ENCODE results near the gene CMBL.
A peak's percentile ranks its signal among the peaks of the same experiment; 100 is the strongest.

CMBL gene

DNA sequence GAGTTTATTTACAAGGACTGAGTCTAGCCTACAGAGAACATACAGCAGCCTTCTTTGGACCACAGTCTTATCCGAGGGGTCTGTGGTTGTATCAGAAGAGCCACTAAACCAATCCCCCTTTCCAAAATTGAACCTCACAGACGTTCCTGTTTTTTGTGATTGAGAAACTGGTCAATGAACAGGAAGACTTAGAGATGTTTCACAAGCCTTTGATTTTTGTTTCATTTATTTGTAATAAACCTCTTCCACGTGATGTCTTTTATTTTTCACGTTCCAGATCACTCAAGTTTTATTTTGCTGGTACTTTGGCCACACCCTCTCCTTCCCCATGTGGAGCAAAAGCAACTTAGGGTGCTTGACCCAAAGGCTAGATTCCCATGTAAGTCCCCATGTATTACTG, 41.6 kb downstream of the CMBL start:
- DNase-seq (ENCODE audit: low spot score in 2 of 2): no peak
- peaks cover 2% of the 10 kb centered on the region for H3K27me3 Mint-ChIP-seq
- H3K4me1 Mint-ChIP-seq: no peaks in the 10 kb centered on the region
- H3K36me3 Mint-ChIP-seq (ENCODE audit: insufficient read depth): peaks cover 38% of the 10 kb centered on the region
- no peak overlapping the region for H3K27ac Mint-ChIP-seq (ENCODE audit: low read depth)
- no peaks in the 10 kb centered on the region for H3K9me3 Mint-ChIP-seq
- ATAC-seq (replicated peaks; ENCODE audit: extremely low read depth, poor library complexity, severe bottlenecking): no peak
- no peak overlapping the region for H3K4me3 Mint-ChIP-seq

DNA sequence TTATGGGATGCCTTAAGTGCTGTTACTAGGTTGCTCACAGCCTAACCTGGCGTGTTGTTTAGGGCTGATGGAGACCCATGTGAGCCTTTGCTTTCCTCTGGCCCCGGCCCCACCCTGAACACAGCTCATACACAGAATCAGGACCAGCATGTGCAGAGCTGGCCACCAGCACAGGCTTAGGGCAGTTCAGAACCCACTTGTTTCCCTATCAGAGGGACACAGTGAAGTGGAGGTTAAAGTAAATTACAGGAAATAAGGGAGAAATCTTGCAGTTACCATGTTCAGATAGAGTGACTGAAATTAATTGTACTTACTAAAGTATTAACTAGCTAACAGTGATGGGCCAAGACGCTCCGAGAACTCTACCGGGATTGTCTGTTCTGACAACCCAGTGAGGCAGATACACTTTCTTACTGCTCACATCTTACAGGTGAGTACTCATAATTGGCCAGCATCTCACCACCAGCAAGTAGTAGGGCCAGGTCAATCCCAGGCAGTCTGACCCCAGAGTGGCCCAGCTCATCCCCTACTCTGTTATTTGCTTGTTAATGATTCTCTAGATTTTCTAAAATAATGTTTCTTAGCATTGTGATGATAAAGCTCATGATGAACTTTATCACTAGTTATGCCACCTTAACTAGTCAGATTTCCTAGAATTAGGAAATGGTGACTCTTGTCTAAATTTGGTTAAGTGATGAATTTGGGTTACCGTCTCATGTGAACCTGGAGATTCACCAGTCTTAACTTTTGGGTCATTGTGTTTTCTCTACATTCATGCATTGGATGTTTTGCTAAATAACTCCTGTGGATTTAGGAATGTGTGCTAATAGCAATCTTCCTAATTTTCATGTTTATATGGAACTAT, 42.2 kb downstream of the CMBL start:
- peaks cover 44% of the 10 kb centered on the region for H3K36me3 Mint-ChIP-seq (ENCODE audit: insufficient read depth)
- H3K4me3 Mint-ChIP-seq: no peak overlapping the region
- H3K27ac Mint-ChIP-seq (ENCODE audit: low read depth): no peak overlapping the region
- no peaks in the 10 kb centered on the region for H3K9me3 Mint-ChIP-seq
- ATAC-seq (replicated peaks; ENCODE audit: extremely low read depth, poor library complexity, severe bottlenecking) (no peak), DNase-seq (ENCODE audit: low spot score in 2 of 2) (no peak)
- H3K4me1 Mint-ChIP-seq: no peaks in the 10 kb centered on the region
- H3K27me3 Mint-ChIP-seq: no peaks in the 10 kb centered on the region

DNA sequence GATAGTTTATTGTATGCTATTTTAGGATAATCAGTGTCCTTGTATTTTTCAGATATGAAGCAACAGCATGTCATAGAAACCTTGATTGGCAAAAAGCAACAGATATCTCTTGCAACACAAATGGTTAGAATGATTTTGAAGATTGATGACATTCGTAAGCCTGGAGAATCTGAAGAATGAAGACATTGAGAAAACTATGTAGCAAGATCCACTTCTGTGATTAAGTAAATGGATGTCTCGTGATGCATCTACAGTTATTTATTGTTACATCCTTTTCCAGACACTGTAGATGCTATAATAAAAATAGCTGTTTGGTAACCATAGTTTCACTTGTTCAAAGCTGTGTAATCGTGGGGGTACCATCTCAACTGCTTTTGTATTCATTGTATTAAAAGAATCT, 43.1 kb downstream of the CMBL start:
- no peaks in the 10 kb centered on the region for H3K9me3 Mint-ChIP-seq
- H3K36me3 Mint-ChIP-seq (ENCODE audit: insufficient read depth): peaks cover 53% of the 10 kb centered on the region
- no peak overlapping the region for H3K27ac Mint-ChIP-seq (ENCODE audit: low read depth)
- ATAC-seq (replicated peaks; ENCODE audit: extremely low read depth, poor library complexity, severe bottlenecking) (no peak), DNase-seq (ENCODE audit: low spot score in 2 of 2) (no peak)
- H3K4me3 Mint-ChIP-seq: no peak overlapping the region
- no peaks in the 10 kb centered on the region for H3K27me3 Mint-ChIP-seq
- peaks cover 5% of the 10 kb centered on the region for H3K4me1 Mint-ChIP-seq

DNA sequence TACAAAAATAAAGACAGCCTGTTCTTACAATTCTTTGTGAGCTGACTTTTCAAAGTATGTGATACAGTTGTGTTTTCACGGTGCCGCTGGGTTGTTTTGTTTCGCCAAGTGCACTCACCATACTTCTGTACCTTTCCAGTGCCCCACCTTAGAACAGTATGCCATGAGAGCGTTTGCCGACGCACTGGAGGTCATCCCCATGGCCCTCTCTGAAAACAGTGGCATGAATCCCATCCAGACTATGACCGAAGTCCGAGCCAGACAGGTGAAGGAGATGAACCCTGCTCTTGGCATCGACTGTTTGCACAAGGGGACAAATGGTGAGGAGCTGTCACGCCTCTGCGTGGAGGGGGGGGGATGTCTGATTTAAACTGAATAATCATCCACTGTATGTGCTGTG, 44.7 kb downstream of the CMBL start:
- H3K27ac Mint-ChIP-seq (ENCODE audit: low read depth): no peak overlapping the region
- no peak overlapping the region for H3K4me3 Mint-ChIP-seq
- DNase-seq (ENCODE audit: low spot score in 2 of 2): no peak
- no peak for ATAC-seq (replicated peaks; ENCODE audit: extremely low read depth, poor library complexity, severe bottlenecking)
- no peaks in the 10 kb centered on the region for H3K27me3 Mint-ChIP-seq
- H3K9me3 Mint-ChIP-seq: no peaks in the 10 kb centered on the region
- peaks cover 63% of the 10 kb centered on the region for H3K36me3 Mint-ChIP-seq (ENCODE audit: insufficient read depth)
- H3K4me1 Mint-ChIP-seq: peaks cover 9% of the 10 kb centered on the region

DNA sequence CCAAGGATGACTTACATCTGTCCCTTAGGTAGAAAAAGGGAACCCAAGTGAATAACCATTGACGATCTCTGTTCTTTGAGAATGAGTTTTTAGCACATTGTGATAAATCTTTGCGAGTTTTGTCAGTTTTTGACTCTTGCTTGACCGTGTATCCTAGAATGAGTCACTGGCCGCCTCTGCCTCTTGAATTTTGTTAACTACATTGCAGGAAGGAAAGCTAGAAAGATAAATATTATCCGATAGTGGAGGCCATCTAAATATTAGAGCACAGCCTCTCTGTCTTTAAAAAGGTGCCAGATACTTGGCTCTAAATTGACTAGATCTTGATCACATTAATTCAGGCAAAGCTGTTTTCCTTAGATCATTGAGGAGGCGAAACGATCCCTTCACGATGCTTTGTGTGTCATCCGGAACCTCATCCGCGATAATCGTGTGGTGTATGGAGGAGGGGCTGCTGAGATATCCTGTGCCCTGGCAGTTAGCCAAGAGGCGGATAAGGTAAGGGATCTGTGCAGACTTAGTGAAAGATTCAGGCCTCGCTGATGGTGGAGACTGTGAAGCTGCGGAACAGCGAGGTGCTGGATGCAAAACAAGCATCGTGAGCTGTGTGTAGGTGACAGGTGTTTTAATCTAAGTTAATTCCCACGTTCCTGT, 45.5 kb downstream of the CMBL start:
- no peak for DNase-seq (ENCODE audit: low spot score in 2 of 2)
- no peak for ATAC-seq (replicated peaks; ENCODE audit: extremely low read depth, poor library complexity, severe bottlenecking)
- Mint-ChIP-seq H3K4me1 (peaks cover 9% of the 10 kb centered on the region), H3K27ac (ENCODE audit: low read depth) (no peak overlapping the region), H3K27me3 (no peaks in the 10 kb centered on the region), H3K36me3 (ENCODE audit: insufficient read depth) (peaks cover 69% of the 10 kb centered on the region), H3K9me3 (no peaks in the 10 kb centered on the region), H3K4me3 (no peak overlapping the region)

DNA sequence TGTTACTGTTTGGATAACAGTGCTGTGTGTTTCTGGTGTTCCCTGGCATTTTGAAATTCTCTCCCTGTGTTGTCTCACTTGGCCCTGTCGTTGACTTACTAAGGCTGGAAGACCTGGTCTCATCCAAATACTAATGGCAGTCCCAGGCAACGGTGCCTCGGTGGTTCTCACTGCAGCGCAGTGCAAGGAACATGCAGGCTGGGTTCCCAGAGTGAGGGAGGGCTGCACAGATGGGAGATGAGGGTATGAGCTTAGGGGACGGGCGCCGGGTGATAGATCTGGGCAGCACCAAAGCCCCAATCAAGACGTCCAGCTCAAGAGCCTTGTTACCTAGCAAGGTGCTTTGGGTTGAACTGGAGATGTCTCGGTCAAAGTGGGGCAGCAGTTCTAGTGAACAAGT, 46.6 kb downstream of the CMBL start:
- Mint-ChIP-seq H3K4me1 (peaks cover 9% of the 10 kb centered on the region), H3K4me3 (no peak overlapping the region)

DNA sequence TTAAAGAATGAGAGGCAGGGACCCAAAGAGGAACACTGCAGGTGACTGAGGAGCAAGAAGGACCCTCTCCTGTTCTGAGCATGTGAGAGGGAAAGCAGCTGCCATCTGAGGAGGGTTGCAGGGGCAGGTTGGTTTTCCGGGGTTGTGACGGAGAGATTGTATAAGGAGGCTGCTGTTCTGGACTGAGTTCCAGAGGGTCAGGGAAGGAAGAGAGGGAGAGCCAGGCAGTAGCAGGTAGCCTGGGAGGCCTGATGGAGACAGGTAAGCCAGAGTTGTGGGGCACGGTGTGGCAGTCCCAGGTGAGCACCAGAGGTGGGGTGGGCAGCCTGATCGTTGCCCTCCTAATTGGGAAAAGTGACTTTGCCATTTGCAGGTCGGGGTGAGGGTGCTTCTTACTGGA, 47.8 kb downstream of the CMBL start:
- H3K4me1 Mint-ChIP-seq: peaks cover 12% of the 10 kb centered on the region
- peaks cover 82% of the 10 kb centered on the region for H3K36me3 Mint-ChIP-seq (ENCODE audit: insufficient read depth)
- DNase-seq (ENCODE audit: low spot score in 2 of 2) (no peak), ATAC-seq (replicated peaks; ENCODE audit: extremely low read depth, poor library complexity, severe bottlenecking) (no peak)
- H3K9me3 Mint-ChIP-seq: no peaks in the 10 kb centered on the region
- no peak overlapping the region for H3K4me3 Mint-ChIP-seq
- peak overlapping the region; percentile 79 for H3K27ac Mint-ChIP-seq (ENCODE audit: low read depth)
- no peaks in the 10 kb centered on the region for H3K27me3 Mint-ChIP-seq

More for the DNA sequence above, 46.6 kb downstream of the CMBL start:
- no peak for DNase-seq (ENCODE audit: low spot score in 2 of 2)
- Mint-ChIP-seq H3K36me3 (ENCODE audit: insufficient read depth) (peaks cover 80% of the 10 kb centered on the region), H3K27me3 (no peaks in the 10 kb centered on the region), H3K27ac (ENCODE audit: low read depth) (no peak overlapping the region), H3K9me3 (no peaks in the 10 kb centered on the region)
- ATAC-seq (replicated peaks; ENCODE audit: extremely low read depth, poor library complexity, severe bottlenecking): no peak

DNA sequence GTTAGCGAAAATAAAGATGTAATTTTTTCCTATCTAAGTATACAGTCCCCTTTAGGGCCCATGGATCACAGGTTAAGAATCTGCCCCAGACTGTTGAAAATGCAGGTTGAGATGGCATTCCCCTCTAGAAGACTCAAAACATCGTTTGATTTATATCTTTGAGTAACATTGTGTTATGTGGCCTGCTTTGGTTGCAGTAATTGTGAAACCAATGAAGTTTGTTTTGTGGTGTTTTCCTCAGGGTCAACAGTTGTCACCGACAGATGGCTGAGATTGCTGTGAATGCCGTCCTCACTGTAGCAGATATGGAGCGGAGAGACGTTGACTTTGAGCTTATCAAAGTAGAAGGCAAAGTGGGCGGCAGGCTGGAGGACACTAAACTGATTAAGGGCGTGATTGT, 49.8 kb downstream of the CMBL start:
- H3K27me3 Mint-ChIP-seq: no peaks in the 10 kb centered on the region
- peaks cover 19% of the 10 kb centered on the region for H3K4me1 Mint-ChIP-seq
- H3K36me3 Mint-ChIP-seq (ENCODE audit: insufficient read depth): peaks cover 71% of the 10 kb centered on the region
- no peak overlapping the region for H3K4me3 Mint-ChIP-seq
- H3K27ac Mint-ChIP-seq (ENCODE audit: low read depth): peak overlapping the region; percentile 26
- no peak for ATAC-seq (replicated peaks; ENCODE audit: extremely low read depth, poor library complexity, severe bottlenecking)
- no peak for DNase-seq (ENCODE audit: low spot score in 2 of 2)
- no peaks in the 10 kb centered on the region for H3K9me3 Mint-ChIP-seq

DNA sequence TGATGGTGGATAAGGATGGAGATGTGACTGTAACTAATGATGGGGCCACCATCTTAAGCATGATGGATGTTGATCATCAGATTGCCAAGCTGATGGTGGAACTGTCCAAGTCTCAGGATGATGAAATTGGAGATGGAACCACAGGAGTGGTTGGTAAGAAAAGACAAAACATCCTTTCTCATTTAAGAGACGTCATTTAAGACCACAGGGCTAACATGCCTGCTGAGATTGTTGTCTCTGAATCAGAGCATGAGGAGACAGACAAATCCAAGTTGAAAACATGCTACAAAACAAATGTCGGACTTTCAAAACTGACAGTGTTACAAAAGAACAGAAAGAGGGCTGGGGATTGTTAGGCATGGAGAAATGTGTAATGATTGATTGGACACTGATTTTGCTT, 53.0 kb downstream of the CMBL start:
- H3K4me3 Mint-ChIP-seq: no peak overlapping the region
- peaks cover 59% of the 10 kb centered on the region for H3K36me3 Mint-ChIP-seq (ENCODE audit: insufficient read depth)
- DNase-seq (ENCODE audit: low spot score in 2 of 2) (no peak), ATAC-seq (replicated peaks; ENCODE audit: extremely low read depth, poor library complexity, severe bottlenecking) (no peak)
- H3K27ac Mint-ChIP-seq (ENCODE audit: low read depth): peak overlapping the region; percentile 68
- H3K4me1 Mint-ChIP-seq: peaks cover 38% of the 10 kb centered on the region
- no peaks in the 10 kb centered on the region for H3K27me3 Mint-ChIP-seq
- no peaks in the 10 kb centered on the region for H3K9me3 Mint-ChIP-seq

DNA sequence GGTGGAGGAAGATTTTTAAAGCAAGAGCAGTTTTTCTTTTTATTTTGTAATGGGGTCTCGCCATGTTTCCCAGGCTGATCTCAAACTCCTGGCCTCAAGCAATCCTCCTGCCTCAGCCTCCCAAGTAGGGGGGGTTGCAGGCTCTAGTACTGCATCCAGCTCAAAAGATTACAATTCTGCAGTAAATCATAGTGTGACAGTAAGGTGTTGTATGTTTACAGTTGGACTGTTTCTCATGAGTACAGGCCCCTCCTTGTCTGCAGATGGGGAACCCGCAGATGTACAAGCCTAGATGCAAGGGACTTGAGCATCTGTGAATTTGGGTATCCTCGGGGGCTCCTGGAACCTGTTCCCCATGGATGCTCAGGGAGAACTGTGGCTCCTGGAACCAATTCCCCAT, 54.3 kb downstream of the CMBL start:
- DNase-seq (ENCODE audit: low spot score in 2 of 2) (no peak), ATAC-seq (replicated peaks; ENCODE audit: extremely low read depth, poor library complexity, severe bottlenecking) (no peak)
- Mint-ChIP-seq H3K9me3 (no peaks in the 10 kb centered on the region), H3K4me3 (no peak overlapping the region), H3K27ac (ENCODE audit: low read depth) (peak overlapping the region; percentile 55), H3K4me1 (peaks cover 39% of the 10 kb centered on the region), H3K36me3 (ENCODE audit: insufficient read depth) (peaks cover 63% of the 10 kb centered on the region), H3K27me3 (no peaks in the 10 kb centered on the region)

DNA sequence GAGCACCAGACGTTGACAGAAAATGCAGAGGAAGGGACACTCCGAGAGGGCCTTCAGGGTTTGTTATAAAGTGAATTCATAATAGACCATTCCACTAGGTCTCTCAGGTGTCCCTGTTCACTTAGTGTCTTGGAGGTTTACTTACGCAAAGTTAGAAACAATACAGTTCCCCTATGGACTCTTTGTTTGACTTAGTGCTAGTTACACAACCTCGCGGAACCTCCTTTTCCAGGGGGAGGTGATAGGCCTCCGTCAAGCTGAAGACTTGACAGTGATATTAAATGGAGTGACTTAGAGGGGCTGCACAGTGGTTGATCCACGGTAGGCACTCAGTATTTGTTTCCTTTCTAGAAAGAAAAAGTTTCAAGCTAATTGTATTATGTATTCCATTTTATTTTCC, 56.3 kb downstream of the CMBL start:
- ATAC-seq (replicated peaks; ENCODE audit: extremely low read depth, poor library complexity, severe bottlenecking): no peak
- Mint-ChIP-seq H3K4me1 (peaks cover 48% of the 10 kb centered on the region), H3K27ac (ENCODE audit: low read depth) (peak overlapping the region; percentile 99), H3K4me3 (peak overlapping the region; percentile 85), H3K36me3 (ENCODE audit: insufficient read depth) (peaks cover 45% of the 10 kb centered on the region), H3K27me3 (no peaks in the 10 kb centered on the region), H3K9me3 (no peaks in the 10 kb centered on the region)
- no peak for DNase-seq (ENCODE audit: low spot score in 2 of 2)

DNA sequence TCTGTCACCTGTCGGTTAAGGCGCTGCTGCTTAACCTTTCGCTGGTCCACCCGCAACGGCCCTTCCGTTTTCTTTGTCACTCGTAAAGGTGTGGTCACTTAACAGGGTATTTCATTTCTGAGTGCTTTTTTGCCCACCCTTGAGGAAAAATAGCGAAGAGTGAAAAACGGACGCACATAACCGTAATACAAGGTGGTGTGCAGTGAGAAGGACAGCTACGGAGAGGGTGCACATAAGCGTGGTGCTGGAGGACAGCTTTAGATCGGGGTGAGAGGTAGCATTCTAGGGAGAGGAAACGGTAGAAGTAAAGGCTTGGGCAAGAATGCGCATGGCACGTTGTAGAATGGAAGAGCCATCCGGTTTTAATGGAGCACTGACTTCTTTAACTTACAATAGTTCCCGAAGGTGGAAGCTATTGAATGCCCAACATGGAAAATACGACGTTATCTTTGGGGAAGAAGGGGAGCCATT, 56.9 kb downstream of the CMBL start:
- Mint-ChIP-seq H3K4me3 (peak overlapping the region; percentile 85), H3K9me3 (no peaks in the 10 kb centered on the region), H3K4me1 (peaks cover 48% of the 10 kb centered on the region), H3K36me3 (ENCODE audit: insufficient read depth) (peaks cover 40% of the 10 kb centered on the region), H3K27me3 (no peaks in the 10 kb centered on the region), H3K27ac (ENCODE audit: low read depth) (peak overlapping the region; percentile 99)
- peak; percentile 47 for ATAC-seq (replicated peaks; ENCODE audit: extremely low read depth, poor library complexity, severe bottlenecking)
- no peak for DNase-seq (ENCODE audit: low spot score in 2 of 2)
